DND-41 (cell line): ENCODE measurements around the gene ATP10A.

Experiments used
- CTCF ChIP-seq: IDR thresholded peaks from 2 replicates; pipeline ENCODE4 v1.5.1; 2012; ENCODE audit warnings: borderline replicate concordance, low read length, moderate library complexity, mild to moderate bottlenecking; ENCODE audit not compliant: poor library complexity, severe bottlenecking; ENCODE audit errors: extremely low read depth
- EZH2 ChIP-seq: IDR thresholded peaks from 3 replicates; pipeline ENCODE4 v1.6.1; 2012; ENCODE audit warnings: borderline replicate concordance, low read depth, mild to moderate bottlenecking, moderate library complexity, low read length, inconsistent platforms; ENCODE audit not compliant: severe bottlenecking

GRCh38 chr15:25784876-25785640 is 78.1 kb downstream of the ATP10A start:
- TF ChIP-seq CTCF: no peak
- TF ChIP-seq EZH2: no peak
